Stimulated activated CD8-positive, alpha-beta memory T cell treated with anti-CD3 and anti-CD28 coated beads, Interleukin-7, amount 100 ng/mL, for 1 hour (primary cell): Measurements from ENCODE around the gene RAPGEF5.

Source experiments
- DNase-seq, 2 donors: peaks; one replicate each; pipeline ENCODE4 v3.0.0-alpha.2; 2020; ENCODE audit warnings: low read depth in 2 of 2

The RAPGEF5 gene

DNA sequence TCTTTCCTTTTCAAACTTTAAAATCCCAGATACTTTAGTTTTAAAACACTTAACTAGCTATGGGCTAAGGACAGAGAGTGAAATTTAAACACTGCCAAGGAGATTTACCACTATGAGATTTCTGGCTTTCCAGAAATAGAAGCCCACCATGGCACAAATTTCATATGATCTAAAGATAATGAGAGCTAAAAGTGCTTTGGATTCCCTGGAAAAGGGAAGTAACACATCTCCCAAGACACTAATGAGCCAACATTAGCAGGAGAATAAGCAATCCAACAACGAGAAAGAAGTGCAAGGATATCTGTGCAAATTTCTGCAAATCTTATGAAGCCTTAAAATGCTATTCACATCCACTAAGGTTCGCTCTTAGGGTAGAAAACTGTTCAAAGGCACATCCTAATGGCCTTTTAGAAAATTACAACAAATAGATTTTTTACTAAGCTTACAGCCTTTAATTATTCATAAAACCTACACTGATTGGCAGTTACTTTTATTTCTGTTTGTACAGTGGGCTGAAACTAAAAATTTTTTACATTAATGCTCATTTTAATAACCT, 100.3 kb downstream of the RAPGEF5 start:
- no peak for DNase-seq

DNA sequence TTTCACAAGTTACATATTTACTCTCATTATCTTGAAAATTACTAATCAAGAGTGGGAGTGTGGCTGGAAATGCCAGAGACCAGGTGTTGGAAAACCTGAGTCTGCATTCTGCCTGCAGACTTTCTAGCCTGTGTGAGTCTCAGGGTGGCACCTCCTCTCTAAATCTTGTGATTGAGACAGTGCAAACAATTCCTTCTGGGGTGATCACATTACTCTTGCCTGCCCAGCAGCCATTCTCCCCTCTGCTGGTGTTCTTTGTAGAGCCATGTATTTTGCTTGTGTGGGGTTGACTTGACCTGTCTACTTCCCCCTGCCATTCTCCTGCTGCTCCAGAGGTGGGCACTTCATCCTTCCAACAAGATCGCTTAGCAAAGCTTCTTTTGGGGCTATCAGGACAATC, 101.1 kb downstream of the RAPGEF5 start:
- DNase-seq, result no peak

DNA sequence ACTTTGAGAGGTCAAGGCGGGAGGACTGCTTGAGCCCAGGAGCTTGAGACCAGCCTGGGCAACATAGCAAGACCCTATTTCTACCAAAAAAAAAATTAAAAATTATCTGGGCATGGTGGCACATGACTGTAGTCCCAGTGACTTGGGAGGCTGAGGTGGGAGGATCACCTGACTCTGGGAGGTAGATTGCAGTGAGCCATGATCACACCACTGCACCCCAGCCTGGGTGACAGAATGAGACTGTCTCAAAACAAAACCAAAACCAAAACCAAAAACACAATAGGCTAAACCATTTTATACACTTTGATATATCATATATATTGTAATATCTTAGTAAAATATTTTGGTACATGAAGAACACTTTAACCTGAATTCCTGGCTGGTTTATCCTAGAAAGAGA, 101.6 kb downstream of the RAPGEF5 start:
- no peak for DNase-seq

DNA sequence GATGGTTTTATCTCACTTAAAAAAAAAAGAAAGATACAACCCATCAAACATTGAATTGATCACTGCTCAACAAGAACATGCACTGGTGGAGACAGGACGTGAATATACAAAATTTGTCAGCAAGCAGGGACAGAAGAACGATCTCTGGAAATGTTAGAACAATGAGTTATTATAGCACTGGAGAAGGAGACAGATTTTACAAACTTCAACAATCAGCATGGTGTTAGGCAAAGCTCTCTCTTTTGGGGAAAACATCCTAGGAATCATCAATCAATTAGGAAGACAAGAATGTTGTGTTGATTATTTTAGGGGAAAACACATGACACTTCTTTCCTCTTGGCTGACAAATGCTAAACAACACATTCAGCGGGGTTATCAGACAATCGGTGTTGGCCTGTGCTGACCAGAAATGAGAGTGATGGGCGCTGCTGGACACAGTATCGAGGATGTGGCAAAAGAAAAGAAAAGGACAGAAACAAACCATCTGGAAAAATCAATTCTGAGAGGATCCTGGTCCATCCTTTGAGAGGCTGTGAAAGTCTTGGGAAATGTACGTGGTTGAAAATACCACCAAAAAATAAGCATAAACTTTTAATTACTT, 103.9 kb downstream of the RAPGEF5 start:
- DNase-seq, result no peak

DNA sequence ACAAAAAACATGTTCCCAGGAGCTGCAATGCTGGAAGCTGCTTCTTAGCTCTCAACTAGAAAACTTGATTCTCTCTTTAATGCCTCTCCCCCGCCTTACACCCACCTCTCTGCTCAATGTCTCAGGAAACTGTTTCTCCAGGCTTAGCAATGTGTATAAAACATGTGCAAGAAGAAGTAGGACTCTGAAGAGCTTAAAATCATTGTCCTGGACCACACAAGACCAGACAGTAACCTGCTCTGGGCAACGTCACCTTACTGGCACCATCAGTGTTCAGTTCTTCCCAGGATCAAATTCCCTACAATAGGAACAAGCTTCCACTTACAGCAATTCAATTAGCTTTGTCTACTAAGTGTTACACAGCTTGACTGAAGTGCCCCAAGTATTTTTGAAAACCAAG, 104.9 kb downstream of the RAPGEF5 start:
- no peak for DNase-seq

- DNase-seq, result no peak
These were observed 105.7 kb downstream of the RAPGEF5 start for GRCh38 chr7:22251281-22251680.

- no peak for DNase-seq
These were observed 106.6 kb downstream of the RAPGEF5 start for GRCh38 chr7:22250390-22250789.

GRCh38 chr7:22248111-22248809, 108.7 kb downstream of the RAPGEF5 start:
- DNase-seq, result no peak

DNA sequence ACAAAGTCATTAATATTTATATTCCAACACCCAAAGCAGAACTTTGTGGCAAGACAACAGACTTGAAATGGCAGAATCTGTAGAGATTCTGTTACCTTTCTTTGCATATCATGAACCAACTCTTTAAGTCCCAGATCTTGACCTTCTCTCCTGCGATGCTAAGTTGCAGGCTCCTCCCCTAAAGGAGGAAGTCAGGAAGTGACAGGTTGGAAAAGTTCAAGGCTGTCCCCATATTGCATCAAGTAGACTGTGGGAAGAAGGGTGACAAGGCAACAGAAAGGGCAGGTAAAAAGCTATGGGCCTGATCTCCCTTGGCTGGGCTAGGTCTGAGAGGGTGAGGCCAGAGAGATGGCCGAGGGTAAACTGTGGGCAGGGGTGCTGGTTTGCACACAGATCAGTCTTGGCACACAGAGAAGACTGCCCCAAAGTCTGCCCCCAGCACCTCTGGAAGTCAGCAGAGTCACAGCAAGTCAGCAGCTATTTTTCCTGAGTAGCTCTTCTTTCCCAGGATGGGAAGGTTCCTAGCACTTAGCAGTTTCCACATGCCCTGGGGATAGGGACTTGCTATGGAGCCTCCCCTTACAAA, 115.1 kb downstream of the RAPGEF5 start:
- DNase-seq, result no peak

GRCh38 chr7:22240904-22241571, 115.9 kb downstream of the RAPGEF5 start:
- no peak for DNase-seq

DNA sequence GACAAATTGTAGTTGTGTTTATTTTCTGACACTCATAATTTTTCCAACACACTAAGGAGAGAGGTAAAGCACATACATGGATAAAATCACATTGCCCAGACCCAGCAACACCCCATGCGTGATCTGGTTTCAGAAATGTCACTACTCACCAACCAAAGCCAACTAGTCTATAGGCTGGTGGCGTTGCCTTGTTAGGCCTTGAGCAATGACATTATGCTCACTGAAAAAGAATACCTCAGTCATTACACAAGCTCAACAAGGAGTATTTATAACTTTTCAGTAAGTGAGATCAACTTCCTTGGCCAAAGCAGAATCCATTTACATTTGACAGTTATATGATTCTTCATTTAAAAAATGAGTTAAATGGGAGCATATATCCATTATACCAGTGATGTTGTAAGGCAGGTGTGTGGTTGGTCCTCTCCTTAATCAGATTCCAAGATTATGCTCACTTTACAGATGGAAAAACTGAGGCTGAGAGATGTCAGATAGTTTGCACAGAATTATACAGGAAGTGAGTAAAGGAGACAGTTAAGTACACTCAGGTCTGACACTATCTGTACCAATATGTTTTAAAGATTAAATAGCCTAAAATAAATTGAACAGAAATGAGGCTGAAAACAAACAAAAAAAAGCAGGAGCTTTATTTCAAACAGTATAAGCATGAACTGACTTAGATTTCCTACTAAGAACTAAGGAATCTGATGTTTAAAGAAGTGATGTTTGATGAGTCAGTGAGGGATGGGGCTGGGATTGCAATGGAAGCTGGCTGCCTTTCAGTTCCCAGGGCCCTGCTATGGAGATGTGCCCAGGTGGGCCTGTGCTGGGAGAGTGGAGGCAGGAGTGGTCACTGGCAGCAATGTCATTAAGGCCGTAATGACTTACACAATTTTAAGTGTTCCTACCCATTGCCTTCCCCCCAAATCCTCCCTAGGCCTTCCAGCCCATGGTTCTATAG, 118.3 kb downstream of the RAPGEF5 start:
- no peak for DNase-seq

- no peak for DNase-seq
These were observed 121.8 kb downstream of the RAPGEF5 start for GRCh38 chr7:22235134-22235533.

- DNase-seq, result no peak
These were observed 122.7 kb downstream of the RAPGEF5 start for GRCh38 chr7:22234227-22234626.

DNA sequence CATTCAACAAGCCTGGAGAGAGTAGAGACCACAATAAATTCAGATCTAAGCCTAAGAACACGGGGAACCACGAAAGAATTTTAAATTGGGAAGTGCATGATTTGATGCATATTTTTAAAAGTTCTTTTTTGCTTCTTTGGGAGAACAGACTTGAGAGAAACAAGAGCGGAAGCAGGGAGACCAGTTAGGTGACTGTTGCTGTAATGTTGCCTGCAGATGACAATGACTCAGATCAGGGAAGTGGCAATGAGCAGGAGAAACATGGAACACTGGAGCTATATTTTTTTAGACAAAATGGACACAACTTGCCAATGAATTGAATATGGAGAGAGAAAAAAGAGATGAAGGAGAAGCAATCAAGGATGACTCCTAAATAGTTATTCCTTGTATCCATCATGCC, 125.1 kb downstream of the RAPGEF5 start:
- DNase-seq, result no peak

- no peak for DNase-seq
These were observed 125.8 kb downstream of the RAPGEF5 start for GRCh38 chr7:22231141-22231540.

DNA sequence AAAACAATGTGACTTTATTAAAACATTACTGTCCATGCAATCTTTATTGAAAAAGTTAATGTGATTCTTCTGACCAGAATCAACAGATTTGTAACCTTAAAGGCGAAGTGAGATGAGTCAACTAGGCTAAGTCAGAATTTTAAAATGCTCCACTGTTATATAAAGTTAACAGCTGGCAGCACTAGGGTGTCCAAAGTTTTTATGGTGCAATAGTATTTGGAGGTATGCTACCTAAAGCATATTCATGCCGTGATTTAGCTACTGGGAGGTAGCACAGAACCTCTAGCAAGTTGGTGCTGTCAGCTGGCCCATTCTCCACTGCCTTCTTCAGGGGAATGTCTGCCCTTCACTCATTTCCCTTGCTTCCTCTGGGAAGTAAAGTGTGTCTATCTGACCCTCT, 126.7 kb downstream of the RAPGEF5 start:
- no peak for DNase-seq

- DNase-seq, result no peak
These were observed 127.8 kb downstream of the RAPGEF5 start for GRCh38 chr7:22229148-22229547.

- DNase-seq, result no peak
These were observed 133.1 kb downstream of the RAPGEF5 start for GRCh38 chr7:22223807-22224206.

DNA sequence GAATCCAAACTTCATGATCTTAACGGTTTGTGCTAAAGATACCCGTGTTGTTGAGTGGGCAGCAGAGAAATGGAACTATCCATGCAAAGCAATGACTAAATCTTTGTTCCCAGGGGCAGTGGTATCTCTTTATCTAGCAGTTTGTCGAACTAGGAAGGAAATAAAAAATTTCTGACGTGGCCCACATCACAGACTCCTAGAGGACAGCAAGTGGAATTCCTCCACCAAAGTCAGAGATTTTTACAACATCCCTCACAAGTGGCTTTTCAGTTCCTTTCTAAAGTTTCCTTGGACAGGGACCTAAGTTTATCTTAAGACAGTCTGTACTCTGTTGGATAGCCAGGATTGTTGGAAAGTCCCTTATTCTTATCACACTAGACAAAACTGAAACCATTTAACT, 136.0 kb downstream of the RAPGEF5 start:
- no peak for DNase-seq

DNA sequence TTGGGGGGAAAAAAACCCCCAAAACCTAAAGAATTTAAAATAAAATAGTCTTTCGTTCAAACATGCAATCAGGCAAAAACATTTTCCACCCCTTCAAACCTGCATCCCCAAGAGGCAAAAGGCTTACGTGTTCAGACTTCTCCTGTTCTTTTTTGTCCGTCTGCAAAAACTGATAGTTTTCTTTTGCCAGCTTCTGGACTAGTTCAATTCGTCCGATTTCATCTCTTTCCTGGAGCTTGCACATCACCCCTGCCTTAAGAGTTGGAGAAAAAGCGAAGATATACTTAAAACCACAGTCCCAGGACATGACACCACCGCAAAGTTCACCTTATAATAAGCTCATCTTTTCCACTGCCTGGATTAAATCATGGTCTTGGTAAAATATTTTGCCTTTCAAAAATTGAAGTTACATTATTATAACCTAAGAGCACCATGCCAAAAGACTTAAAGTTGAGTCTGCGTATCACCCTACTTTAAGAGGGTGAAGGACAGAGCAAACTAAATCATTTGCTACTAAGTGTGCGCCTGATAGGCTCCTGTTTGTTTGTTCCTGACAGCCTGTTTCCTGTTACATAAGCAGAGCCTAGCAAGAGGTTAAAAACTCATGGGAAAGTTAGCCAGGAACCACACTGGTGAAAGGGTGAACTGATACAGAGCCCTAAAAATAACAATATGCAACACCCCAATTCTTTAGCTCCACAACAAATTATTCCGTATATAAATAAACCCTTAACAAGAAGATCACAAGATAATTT, 137.0 kb downstream of the RAPGEF5 start:
- no peak for DNase-seq

DNA sequence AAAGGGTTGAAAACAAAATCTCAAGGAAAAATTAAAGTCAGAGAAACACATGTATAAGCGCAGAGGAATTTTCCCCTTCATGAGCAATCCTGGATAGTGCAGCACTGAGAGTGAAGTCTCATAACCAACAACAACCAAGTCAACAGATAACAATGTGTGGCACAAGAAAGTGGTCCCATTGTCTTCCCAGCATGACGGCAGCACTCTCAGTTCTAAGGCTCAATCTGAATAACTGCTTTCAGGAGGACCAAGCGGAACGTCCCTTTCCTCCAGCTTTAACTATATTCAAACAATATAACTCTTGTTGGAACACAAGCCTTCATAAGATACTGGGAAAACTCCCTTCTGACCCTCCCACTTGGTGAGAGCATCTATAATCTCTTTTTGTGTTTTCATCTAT, 137.9 kb downstream of the RAPGEF5 start:
- no peak for DNase-seq
